GOT3 (cell line): ENCODE data around the gene SNX19.
A peak's percentile ranks its signal among the peaks of the same experiment; 100 is the strongest.

Experiments
- DNase-seq: peaks from one replicate; lab custom pipeline; 2025; ENCODE audit warnings: mixed read lengths; lab: John Stamatoyannopoulos, UW

SNX19 gene

DNA sequence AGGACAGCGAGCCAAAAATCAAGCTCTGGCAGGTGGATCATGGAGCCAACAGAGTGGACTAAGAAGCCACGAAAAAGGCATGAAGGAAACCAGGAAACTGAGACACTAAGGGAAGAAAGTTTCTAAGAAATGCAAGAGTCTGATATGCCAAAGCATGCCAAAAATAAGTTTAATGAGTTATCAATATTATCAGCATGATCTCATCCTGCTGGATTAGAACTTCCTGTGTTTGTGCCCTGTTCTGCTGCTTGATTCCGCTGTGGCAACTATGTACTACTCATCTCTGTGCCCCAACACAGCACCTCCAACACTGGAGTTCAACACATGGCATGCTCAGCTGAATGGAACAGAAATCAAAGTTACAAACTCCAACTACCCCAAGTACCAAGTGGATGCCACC, 10.8 kb downstream of the SNX19 start:
- DNase-seq: no peak

DNA sequence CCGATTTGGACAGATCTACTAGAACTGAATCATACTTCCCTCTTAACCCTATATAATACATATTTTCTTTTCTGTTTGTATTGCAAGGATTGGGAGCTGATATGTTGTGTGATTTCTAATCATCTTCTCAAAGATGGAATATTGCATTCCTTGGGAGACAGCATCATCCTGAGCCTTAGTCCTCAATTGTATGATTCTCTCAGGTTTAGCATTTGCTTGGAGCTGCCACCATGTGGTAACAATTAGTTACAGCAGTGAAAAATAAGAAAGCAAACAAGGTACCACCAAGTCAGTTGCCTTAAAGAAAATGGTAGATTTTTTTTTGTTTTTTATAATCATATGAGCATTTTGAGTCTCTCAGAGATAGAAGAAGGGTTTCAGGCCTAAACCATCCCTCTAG, 11.9 kb downstream of the SNX19 start:
- DNase-seq: no peak

DNA sequence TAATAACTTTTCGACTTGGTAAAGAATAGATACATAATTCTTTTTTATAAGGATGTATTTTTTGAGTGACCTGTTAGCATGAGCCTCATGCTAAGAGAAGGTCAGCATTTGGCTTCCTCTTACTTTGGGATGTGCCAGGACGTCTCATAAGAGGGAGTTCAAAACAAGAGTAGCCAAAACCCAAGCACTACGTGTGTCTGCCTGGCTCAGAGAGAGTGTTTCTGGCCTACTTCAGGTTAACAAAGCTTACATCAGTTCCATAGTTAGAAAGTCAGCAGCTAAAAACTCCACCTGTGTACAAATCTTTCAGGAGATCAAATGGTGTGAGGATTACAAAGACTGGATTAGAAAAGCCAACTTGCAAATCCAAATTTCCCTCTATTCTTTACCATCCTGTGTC, 13.9 kb downstream of the SNX19 start:
- DNase-seq: no peak

DNA sequence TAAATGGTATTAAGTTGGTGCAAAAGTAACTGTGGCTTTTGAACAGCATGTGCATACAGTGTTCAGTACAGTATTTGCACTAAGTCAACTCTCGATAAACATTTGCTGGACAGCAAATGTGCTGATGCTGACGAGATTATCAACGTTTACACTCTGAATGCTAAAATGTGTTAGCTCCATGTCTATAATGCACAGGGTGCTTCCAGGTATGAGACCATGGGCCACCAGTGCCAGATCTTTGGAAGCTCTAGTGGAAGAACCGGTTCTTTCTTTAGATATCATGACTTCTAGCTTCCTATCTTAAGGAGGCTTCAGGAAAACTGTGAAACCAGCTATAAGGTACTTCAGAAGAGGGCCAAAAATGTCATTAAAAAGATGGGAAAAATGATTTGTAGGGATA, 17.2 kb downstream of the SNX19 start:
- DNase-seq: no peak

DNA sequence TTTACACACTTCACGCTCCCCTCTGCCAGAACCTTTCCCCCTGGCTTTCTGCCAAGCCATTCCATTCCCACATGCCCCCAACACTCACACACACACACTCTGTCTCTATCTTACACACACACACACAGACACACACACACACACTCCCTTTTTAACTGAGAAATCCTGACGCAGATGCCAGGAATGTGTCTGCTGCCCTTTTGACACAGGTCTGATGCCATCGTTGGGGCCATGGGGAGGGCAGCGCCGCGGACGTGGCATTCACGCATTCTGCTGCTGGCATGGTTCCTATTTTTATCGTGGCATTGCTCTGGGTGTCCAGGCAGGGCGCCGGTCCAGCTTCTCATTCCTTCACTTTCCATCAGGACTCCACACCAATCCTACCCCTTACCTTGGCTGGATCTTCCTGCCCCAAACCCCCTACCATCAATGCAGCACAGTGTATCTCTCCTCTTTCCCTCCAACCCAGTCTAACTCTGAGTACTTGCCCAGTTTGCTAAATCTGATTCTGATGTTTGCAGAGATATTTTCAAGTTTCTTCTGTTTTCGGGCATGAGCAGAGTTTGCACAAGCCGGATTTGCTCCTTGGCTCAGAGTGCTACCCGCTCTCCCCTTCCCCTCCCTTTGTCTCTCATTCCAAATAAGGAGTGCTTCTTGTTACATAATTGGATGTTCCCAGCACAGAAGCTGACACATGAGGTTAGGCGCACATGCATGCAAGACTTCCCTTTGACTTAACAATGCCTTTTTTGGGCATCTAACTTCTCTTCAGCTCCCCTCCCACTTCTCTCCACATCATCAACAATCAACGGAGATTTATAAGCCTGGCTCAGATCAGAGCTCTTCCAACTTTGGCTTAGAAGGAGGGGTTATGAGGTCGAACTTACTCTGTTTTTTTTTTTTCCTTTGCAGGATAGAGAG, 18.8 kb downstream of the SNX19 start:
- peak; percentile 51 for DNase-seq

DNA sequence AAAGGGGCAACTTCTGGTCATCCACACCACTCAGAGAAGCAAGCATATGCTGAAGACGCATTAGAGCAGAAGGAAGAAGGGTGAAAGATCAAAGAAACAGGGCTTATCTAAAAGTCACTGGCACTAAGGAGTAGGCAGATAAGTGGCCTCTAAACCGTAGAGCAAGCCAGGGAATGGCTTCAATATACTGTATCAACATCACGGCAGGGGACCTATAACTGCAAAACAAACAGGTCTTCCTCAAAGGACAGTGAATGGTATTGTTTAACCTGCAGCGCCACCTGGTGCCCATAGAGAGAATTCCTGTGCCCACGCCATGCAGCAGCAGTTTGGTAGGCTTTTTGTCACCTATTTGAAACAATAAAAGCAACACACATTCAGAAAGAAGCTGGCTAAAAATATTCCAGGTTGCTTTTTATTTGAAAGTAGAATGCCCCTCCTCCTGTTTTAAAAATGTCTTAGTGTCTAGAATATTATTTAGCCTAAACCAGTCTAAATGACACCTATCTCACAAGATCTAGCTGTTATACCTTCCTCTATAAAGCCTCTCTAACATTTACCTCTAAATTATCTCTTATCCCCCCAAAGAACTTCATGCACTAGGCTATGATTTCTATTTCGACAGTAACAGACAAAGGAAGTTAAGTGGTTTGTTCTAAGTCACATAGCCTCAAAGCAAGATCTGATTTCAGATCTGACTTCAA, 21.8 kb downstream of the SNX19 start:
- DNase-seq: no peak

DNA sequence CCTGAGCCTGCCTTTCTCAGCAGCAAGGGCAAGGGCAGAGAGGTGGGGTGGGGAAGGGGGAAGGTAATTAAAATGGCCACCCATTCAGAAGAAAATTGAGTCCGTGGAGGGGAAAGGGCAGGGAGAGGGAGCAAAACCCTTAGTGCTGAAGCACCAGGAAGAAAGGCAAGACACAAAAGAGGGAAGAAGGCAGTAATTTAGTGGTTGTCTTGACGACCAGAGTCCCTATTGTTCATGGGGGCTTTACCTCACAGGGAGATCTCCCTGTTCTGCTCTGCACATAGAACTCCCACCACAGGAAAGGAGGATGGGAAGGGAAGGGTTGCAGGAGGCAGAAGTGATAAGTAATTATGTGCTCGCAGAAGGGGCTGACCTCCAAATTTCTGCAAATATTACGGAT, 23.4 kb downstream of the SNX19 start:
- no peak for DNase-seq

DNA sequence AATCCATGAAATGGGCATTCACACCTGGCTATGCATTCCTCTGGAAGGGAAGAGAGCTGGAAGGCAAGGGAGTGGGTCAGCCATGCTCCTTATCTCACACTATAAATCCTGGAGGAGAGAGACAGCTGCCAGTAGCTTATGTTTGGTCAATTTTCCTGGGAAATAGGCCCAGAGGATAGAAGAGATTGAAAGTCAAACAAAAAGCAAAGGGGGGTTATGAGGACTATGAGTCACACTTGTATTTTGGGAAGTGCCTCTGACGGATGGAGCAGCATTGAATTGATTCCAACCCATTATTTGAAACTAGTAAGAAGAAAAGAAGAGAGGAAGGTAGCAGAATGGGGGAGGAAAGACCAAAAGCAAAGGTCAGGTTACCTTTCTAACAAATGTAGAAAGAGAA, 25.0 kb downstream of the SNX19 start:
- no peak for DNase-seq

DNA sequence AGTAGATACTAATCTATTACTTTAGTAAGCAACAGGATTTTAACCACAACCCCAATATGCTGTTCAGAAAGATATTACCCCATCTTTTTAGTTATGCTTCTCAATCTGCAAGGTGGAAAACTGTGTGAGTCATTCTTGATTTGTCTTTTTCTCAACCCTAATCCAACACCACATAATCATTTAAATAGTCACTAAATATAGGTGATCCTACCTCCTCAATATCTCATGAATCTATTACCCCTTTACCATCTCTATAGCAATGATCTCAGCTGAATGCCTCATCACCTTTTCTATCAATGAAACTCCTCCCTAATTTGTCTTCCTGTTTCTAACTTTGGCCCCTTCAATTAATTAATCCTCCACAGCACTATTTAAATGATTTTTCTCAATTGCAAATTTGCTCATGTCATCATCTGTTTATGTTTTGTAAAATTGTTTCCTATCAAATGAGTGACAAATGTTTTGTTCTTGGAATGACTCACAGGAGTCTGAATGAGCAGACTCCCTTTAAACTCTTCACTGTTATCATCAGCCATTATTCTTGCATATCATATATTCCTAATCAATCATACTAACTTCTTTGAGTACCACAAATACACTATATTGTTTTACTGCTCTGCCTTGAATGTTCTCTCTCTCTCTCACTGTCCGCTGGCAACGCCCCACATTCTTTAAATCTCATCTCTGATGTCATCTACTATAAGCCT, 26.1 kb downstream of the SNX19 start:
- DNase-seq: no peak

DNA sequence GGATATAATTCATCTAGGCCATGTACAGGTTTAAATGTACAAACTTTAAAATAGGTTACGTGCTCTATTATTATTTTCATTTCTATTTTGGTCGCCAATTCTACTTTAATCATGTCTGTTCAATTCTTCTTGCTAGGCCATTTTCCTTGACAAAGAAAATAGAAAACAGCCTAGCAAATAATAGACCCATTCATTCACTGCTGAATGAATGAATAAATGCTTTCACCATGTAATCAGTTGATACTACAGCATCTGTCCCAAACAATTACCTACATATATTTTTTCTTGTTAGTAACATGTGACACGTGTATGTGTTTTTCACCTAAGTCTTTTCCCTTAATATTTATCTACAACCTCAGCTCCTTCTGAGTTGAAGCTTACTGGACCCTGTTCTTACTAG, 27.5 kb downstream of the SNX19 start:
- no peak for DNase-seq

DNA sequence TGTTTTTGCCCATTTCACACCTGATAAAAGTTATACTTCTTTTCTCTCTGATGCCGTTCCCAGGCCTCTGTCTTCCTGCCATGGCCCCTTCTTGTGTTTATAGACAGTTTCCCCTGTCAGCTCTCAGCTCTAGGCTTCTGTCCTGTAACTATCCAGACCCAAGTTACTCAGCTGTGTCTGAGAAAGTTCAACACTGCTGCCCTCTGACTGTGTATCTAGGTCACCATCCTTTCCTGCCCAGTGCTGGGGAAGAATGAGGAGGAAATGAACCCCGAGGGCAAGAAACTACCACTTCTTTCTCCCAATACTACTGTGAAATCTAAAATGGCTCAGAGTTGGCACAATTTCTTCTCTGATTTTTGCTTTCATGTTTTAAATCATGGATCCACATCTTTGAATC, 29.6 kb downstream of the SNX19 start:
- no peak for DNase-seq

DNA sequence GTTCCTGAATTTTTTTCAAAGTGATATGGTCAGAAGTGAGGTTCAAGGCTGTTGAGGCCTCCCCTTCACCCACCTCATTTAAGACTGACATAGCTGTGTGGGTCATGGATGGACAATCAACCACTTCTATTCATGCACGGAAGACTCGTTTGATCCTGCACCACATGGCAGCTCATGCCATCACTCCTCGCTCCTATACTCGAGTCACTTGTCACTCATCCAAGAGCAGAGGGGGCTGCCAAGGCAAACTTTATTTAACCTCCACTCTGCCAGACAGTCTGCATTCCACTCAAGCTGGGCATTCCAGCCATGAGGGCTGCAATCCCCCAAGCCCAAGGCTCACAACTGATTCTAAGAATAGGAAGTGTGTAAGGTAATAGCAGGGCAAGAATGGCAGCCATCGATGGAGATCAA, 34.1 kb downstream of the SNX19 start:
- DNase-seq: no peak

DNA sequence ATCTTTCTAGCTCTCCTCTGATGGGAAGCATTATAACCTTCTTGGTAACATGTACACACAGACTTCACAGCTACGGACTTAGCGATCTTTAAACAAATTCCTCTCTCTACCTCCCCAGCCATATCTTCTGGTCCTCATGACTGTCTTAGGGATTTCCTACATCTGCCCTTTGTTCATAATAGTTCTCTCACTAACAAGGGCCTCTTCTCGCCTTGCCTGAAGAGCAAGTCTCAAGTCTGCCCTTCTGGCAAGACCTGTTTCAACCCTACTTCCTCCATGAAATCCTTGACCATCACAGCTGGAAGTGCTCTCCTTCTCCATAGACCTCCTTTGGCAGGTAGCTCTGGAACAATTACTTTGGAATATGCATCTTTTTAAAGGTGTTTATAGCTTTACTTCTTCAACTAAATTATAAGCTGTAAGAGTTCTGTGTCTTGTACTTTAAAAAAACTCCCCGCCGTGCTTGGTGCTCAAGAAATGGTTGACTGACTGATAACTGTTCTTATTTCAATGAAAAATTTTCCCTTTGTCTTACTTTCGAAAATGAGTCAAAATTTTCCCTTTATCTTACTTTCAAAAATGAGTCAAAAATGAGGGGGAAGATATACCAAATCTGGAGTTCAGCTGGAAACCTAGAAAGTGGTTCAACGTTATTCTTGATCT, 34.7 kb downstream of the SNX19 start:
- DNase-seq: no peak

DNA sequence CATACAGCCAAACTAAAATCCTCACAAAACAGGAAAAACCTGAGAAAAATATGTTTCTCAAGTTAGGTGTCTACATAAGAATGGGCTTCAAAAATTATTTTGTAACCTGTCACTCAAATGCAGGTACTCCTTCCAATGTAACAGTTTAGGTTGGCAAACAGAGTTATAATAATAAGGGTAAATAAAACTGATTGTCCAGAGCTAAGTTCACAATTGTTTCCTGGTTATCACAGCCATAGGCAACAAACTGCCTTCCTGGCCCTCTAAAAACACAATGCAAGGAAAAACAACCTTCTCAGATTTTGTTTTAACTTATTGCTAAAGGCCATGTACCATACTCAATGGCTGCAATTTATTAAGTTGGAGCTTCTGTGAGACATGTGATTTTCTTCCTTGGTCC, 36.4 kb downstream of the SNX19 start:
- DNase-seq: no peak

DNA sequence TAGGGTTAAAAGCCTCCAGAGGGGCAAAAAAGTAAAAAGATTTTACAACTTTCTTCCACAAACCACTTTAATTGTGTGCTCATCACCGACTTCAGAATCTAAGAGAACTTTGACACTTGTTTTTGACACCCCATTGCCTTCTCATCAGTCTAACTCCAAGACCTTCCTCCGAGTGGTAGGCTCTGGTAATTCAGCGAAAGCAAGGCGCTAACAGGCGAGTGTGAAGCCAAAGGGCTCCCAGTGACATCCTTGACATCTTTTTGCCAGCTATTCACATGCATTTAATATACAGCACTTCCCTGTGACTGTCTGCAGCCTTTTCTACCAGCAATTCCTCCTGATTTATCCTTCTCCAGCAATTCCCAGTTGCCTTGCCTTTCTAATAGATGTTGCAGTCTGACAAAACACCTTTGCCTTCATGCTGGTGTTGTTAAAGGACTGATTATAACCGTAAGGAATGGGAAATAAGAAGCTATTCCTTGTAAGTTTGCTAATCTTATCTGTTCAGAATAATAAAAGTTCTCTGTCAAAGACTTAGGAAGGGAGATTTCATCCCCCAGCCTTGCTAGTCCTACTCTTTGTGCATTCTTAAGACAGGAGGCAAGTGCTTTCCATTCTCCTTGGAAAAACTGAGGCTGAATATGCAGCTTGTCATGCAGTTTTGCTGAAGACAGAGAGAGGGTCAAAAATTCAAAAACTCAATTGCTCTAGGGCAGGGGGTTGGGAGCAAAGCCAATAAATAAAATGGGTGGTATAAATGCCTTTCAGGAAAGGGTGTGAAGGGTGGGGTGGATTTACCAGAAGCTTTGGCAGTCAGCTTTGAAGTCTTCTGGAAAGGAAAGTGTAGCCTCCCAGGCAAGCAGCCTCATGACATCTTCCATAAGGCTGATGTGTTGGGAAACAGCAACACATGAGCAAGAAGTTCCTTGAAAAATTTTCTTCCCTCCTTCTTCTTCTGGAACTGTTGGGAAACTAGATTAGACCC, 39.1 kb downstream of the SNX19 start:
- DNase-seq: no peak

DNA sequence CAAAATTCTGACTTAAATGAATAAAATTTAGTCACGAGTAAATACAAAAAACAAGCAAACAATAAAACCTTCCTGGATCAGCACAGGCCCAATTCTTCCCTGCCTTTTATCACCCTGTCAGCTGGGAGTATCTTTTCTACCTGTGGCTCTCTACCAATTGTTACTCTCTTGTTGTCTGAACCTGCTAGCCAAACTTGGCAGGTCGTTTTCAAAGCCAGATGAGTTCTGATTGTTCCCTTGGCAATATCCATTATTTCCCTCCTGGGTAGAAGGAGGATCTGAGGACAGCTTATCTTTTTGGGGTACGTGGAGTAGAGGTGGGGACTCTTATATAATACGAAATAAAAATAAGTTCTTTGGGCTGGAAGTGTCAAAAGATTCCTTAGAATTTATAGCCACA, 40.2 kb downstream of the SNX19 start:
- DNase-seq: no peak

DNA sequence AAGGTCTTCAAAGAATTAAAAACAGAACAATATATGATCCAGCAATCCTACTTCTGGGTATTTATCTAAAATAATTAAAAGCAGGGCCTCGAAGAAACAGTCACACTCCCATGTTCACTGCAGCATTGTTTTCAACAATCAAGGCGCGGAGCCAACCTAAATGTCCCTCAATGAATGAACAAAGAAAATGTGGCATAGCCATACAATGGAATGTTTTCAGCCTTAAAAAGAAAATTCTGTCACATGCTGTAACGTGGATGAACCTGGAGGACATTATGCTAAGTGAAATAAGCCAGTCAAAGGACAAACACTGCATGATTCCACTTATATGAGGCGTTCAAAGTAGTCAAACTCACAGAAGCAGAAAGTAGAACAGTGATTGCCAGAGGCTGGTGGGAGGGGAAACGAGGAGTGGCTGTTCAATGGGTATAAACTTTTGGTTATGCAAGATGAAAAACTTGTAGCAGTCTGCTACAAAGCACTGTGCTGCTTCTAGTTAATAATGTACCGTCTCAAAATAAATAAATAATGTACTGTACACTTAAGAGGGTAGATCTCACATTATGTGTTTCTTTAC, 41.2 kb downstream of the SNX19 start:
- DNase-seq: no peak

DNA sequence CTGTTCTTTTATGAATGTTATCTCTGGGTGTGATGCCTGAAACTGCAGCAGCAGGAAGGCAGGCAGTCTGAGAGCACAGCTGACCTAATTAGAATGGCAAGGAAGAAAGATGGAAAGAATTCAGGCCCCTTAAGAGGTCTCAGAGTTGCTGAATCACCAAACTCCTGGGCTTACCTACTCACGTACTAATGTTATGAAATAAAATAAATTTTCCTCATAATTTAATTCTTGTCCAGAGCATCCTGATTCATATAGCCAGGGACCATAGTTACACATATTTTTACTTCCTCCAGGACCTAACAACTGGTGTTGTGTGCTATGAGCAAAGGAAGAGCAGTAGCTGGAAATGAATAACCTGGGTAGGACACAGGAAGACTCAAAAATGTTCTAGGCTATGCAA, 41.9 kb downstream of the SNX19 start:
- DNase-seq: no peak

DNA sequence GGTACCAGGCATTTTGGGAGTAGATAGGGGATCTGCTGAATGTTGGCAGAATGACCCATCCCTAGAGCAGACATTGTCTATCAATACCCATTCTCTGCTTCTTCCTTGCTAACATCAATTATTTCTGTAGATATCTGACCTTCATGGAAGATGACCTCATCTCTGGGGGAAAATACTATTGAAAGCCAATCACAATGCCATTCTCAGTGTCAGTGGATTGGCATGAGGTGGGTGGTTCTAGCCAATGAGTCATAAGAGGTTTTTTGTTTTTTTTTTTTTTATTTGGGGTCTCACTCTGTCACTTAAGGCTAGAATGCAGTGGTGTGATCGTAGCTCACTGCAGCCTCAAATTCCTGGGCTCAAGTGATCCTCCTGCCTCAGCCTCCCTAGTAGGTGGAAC, 42.5 kb downstream of the SNX19 start:
- DNase-seq: no peak

DNA sequence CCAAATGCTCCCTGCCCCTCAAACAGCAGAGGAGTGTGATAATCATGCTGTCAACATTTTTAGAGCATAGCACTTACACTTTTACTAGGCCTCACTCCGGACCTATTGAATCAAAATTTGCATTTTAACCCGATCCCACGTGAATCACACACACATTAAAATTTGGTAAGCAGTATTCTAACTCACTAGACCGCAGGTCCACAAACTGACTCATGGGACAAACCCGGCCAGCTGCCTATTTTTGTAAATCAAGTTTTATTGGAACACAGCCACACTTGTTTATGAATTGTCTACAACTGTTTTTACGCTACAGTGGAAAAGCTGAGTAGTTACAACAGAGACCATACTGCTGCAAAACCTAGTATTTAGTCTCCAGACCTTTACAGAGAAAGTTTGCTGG, 43.3 kb downstream of the SNX19 start:
- no peak for DNase-seq

DNA sequence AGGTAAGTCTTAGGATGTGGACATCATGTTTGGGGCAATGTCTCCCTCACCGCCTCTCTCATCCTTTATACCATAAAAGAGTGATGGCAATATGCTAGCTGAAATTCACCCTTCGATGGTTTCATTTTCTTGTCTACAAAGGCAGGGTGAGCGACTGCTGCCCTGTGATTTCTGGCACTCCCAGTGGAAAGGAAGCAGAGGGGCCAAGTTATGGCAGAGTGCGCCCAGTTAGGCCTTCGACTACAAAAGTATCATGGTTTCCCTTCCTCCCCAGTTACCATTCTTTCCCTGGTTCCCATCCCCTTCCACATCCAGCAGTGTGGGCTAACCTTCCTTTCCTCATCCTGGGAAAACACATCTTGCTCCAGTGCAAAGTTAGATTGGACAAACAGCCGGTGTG, 43.8 kb downstream of the SNX19 start:
- no peak for DNase-seq
